ENCODE results near the gene SLC23A2.

The SLC23A2 gene

GRCh38 chr20:4837760-4838159 is 163.6 kb downstream of the SLC23A2 start:
- DNase-seq = no peak

- DNase-seq = no peak
Observed at GRCh38 chr20:4836935-4837334, 164.4 kb downstream of the SLC23A2 start.

DNA sequence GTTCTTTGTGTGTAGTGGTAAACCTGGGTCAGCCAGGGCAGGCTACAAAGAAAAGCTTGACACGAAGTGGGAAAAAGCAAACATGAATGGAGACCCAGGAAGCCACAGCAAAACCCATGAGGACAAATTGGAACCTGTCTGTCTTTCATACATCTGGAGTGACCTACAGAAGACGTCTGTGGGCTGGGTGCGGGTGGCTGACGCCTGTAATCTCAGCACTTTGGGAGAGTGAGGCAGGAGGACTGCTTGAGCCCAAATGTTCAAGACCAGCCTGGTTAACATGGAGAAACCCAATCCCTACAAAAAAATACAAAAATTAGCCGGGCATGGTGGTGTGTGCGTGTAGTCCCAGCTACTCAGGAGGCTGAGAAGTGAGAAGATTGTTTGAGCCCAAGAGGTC is 164.8 kb downstream of the SLC23A2 start:
- no peak for DNase-seq

- DNase-seq = no peak
Observed at GRCh38 chr20:4835244-4836177, 165.8 kb downstream of the SLC23A2 start.

DNA sequence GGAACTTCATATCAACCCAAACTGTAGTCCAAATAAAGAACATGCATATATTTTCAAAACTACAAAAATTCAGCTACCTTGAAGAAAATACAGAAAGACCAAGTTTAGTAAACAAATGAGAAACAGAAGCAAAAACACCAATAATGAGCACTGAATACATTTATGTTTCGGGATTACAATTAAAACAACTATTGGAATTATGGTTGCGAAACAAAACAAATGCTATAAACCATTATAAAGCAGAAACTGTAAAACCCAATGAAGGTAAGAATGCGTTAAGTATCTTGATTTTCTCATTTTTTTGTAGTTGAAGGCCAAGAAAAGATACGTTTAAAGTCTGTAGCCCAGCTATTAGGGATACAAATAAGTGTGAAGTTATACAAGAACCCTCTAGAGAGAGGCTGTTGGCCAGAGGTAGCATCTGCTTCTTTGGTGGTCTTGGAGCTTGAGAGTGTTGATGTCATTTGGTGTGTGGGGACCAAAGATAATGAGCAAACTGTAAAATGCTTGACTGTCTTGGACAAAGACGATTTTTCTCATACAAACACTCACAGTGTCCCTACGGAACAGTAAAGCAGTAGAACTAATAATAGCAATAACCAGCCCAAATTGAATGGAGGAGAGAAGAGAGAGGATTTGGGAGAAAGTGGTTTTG is 168.1 kb downstream of the SLC23A2 start:
- DNase-seq = no peak

DNA sequence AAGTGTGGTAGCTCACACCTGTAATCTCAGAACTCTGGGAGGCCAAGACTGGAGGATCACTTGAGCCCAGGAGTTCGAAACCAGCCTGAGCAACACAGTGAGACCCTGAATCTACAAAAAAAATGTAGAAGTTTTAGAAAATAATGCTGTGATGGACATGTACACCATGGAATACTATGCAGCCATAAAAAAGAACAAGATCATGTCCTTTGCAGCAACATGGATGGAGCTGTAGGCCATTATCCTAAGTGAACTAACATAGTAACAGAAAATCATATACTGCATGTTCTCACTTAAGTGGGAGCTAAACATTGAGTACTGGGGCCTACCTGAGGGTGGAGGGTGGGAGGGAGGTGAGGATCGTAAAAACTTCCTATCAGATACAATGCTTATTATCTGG is 168.8 kb downstream of the SLC23A2 start:
- no peak for DNase-seq

DNA sequence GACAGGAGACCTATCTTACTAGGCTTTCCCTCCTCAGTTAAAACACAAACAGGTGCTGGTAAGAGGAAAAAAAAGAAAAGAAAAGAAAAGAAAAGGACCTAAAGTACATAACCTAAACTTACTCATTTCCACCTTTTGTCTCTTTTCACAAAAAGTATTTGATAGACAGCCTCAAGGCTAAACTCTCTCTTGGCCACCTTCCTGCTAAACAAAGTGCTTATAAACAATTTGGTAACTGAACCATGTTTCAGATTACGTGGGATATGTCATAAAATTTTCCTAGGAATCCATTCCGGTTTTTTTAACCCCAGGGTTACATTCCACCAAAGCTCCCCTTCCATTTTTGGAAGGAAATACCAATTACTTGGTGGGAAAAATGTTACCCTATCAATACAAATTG is 170.6 kb downstream of the SLC23A2 start:
- DNase-seq = no peak

GRCh38 chr20:4830259-4830658 is 171.1 kb downstream of the SLC23A2 start:
- DNase-seq = no peak

- DNase-seq = peak; percentile 68 to 81
Observed at GRCh38 chr20:4829514-4830215, 171.6 kb downstream of the SLC23A2 start.

- DNase-seq = peak in 1 of 2 donors; percentile 49
Observed at GRCh38 chr20:4828830-4829513, 172.3 kb downstream of the SLC23A2 start.

- DNase-seq = no peak
Observed at GRCh38 chr20:4821590-4821989, 179.7 kb downstream of the SLC23A2 start.

GRCh38 chr20:4820806-4821518 is 180.3 kb downstream of the SLC23A2 start:
- no peak for DNase-seq

- no peak for DNase-seq
Observed at GRCh38 chr20:4819901-4820300, 181.4 kb downstream of the SLC23A2 start.

DNA sequence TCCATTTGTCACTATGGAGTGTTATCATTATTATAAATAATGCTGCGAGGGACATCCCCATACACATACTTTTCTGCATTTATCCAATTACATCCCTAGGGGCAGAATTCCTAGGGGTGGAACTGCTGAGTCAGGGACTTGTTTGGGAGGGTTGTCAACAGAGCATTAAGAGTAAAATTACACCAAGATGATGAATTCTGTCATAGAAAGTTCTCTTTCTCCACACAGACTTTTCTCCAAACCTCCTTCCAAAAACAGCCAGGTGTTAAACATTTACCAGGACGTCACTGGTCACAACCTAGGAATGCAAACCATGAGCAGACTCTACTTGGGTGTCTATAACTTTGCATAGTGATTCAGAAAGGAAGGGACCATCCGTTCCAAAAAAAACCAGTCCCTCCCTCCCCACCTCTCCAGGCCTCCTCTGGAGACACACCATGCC is 184.1 kb downstream of the SLC23A2 start:
- DNase-seq = no peak

DNA sequence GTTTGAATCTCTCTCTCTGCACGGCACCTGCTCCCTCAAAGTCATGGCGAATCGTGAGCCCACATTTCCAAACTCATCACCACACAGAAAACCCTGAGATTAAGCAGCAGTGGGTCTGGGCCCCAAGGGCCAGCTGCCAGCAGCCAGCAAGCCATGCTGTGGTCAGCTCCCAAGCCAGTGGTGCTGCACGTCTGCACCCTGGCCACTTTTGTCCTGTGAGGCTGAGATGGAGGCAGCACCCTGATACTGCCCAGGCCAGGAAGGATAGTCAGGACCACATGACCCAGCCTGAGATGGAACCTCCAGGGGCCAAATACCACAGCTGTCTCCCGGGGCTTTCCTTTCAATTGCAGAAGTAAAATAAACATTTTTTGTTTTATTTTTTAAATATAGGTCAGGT is 185.7 kb downstream of the SLC23A2 start:
- peak; percentile 47 to 62 for DNase-seq

DNA sequence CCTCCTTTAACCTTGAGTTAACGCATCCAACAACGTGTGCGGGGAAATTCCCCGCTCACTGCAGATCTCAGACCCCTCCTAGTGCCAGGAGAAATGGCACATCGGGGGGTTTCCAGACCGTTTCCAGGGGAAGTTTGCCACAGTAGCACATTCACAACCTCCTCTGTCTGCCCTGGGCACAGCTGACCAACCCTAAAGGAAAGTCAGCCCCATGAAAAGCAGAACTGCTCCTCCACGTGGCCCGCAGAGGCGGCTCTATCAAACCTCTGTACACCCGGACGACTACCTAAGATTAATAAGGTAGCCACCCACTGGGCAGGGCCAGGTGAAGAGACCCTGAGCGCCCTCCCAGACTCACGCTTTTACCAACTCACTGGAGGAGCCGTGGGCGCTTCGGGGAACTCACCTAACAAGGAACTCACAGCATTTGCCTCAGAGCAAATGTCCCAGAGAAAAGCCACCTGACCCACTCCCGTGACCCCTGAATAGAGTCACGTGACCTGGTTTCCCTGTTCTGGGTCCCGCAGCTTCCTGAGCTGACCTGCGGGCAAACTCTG is 186.5 kb downstream of the SLC23A2 start:
- DNase-seq = peak; percentile 94 to 97

GRCh38 chr20:4813863-4814695 is 187.2 kb downstream of the SLC23A2 start:
- peak; percentile 79 to 81 for DNase-seq

- peak; percentile 63 to 69 for DNase-seq
Observed at GRCh38 chr20:4813076-4813862, 188.0 kb downstream of the SLC23A2 start.

- no peak for DNase-seq
Observed at GRCh38 chr20:4812641-4813075, 188.7 kb downstream of the SLC23A2 start.

GRCh38 chr20:4812216-4812615 is 189.1 kb downstream of the SLC23A2 start:
- DNase-seq = no peak
